MG63 (cell line): Measurements from ENCODE around the gene HOXA5. TPM values are rescaled to one million over a fixed set of nuclear protein-coding genes. Genes with fewer than 3 reads are reported as not detected.

Experiments
- DNase-seq: peaks from one replicate; pipeline ENCODE4 v3.0.0-alpha.2; 2020
- H3K27me3 ChIP-seq: fragments of 250-450 bp; sonication (Bioruptor Pico); 2 replicates; pipeline ENCODE4 v1.5.1; 2020; ENCODE audit warnings: mild to moderate bottlenecking, moderate library complexity
- H3K36me3 ChIP-seq: fragments of 250-450 bp; sonication (Bioruptor Pico); 2 replicates; pipeline ENCODE4 v1.5.1; 2020; ENCODE audit warnings: mild to moderate bottlenecking, moderate library complexity
- H3K4me3 ChIP-seq: fragments of 250-450 bp; sonication (Bioruptor Pico); 2 replicates; pipeline ENCODE4 v1.5.1; 2020; ENCODE audit warnings: mild to moderate bottlenecking, moderate library complexity
- H3K9me3 ChIP-seq: fragments of 250-450 bp; sonication (Bioruptor Pico); 2 replicates; pipeline ENCODE4 v1.5.1; 2020; ENCODE audit warnings: mild to moderate bottlenecking, moderate library complexity
- total RNA-seq: library from RNA; depleted of rRNA; stranded (reverse); fragments of >200 nt; shearing (Covaris generic); gene quantifications from 2 replicates; pipeline ENCODE4 v1.2.3, GENCODE V29; 2014; ENCODE audit warnings: low replicate concordance

Gene HOXA5
- total RNA-seq, 1 experiment from 2014 or later: 1.7 TPM

GRCh38 chr7:27104341-27105058 lies 39.0 kb downstream of the HOXA5 start:
- DNase-seq: no peak
- no peaks in the 10 kb centered on the region for H3K27me3 ChIP-seq
- no peak overlapping the region for H3K4me3 ChIP-seq
- peaks cover 12% of the 10 kb centered on the region for H3K36me3 ChIP-seq
- no peaks in the 10 kb centered on the region for H3K9me3 ChIP-seq

DNA sequence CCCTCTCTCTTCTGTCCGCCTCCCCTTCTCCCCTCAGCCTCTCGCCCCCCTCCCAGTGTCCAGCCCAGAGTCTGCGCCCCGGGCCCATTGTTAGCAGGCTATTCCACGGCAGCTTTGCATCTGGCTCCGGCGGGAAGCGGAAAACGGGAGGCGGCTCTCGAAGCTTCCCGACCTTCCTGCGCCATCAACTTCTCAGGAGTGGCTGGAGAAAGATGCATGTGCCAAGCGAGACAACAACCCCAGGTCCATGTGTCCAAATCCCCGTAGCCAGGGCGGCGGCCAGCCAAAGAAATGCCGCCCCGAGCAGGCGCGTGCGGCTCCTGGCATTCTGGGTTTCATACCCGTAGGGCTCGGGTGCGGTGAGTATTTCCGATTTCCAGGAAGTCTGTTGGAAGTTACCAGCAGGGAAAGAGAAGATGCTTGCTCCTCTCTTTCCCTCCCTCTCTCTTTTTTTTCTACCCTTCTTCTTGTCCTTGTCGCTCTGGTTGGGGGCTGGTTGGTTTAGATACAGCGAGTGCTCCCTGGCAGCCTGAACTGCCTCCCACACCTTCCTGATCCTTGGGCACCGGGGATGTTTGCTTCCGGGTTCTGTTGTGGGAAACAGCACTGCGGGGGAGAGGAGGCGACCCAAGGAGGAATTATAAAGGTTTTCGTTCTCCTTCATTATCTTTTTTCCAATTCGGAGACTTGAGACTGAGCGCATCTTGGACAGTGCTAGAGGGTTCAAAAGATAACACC lies 39.8 kb downstream of the HOXA5 start:
- Histone ChIP-seq H3K9me3 (no peaks in the 10 kb centered on the region), H3K36me3 (peaks cover 17% of the 10 kb centered on the region), H3K4me3 (no peak overlapping the region), H3K27me3 (no peaks in the 10 kb centered on the region)
- no peak for DNase-seq

GRCh38 chr7:27102581-27103442 lies 40.7 kb downstream of the HOXA5 start, which contains the start of gene HOXA2:
HOXA2 (minus strand) TSS chr7:27102683; CDS start chr7:27102500, 183 bp downstream.
- Histone ChIP-seq H3K4me3 (no peak within 1 kb of the TSS), H3K27me3 (no peaks in the 10 kb centered on the region), H3K36me3 (peaks cover 20% of the 10 kb centered on the region), H3K9me3 (no peaks in the 10 kb centered on the region)
- no peak for DNase-seq

DNA sequence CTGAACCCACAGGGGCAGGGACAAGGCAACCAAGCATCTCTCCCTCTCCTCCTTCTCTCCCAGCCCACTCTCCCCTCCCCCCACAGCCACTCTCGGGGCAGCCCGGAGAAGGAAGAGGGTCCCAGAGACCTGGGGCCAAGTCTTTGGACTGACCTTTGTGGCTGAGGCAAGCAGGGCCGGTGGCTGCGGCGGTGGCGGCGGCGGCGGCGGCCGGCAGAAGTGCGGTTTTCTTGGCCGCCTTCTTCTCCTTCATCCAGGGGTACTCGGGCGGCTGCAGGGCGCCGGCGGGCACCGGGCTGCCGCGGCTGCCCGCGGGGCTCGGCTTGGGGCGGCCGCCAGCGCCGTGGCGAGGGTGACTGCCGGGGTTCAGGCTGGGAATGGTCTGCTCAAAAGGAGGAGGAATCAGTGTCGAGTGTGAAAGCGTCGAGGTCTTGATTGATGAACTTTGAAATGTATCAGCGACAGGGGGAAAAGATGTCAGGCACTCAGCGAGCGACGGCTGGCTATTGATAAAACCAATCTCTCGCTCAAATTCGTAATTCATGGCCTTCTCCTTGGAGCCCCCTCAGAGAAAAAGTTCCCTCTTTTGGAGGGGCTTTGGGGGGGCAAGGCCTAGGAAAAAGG lies 41.4 kb downstream of the HOXA5 start:
- peaks cover 20% of the 10 kb centered on the region for H3K36me3 ChIP-seq
- no peak for DNase-seq
- no peaks in the 10 kb centered on the region for H3K9me3 ChIP-seq
- no peak overlapping the region for H3K4me3 ChIP-seq
- H3K27me3 ChIP-seq: no peaks in the 10 kb centered on the region

GRCh38 chr7:27101171-27101956 lies 42.1 kb downstream of the HOXA5 start:
- Histone ChIP-seq H3K9me3 (no peaks in the 10 kb centered on the region), H3K4me3 (no peak overlapping the region)
- DNase-seq: no peak

DNA sequence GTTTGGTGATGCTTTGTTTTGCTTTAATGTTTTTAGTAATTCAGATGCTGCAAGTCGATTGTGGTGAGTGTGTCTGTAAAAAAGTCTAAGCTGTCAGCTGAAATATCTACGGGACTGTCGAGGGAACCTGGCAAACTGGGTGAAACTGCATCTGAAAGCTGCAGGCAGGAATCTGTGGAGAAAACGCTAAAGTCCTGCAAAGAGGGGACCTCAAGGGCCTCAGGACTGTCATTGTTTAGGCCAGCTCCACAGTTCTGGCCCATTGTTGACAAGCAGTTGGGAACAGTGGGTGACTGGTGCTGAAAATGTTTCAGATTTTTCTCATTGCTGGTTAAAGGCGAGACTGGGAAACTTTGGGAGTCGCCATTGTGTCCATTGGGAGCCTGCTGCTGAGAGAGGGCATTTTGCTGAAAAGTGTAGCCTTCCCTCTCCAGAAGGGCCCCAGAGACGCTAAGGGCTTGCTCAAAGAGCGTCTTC lies 42.7 kb downstream of the HOXA5 start:
- Histone ChIP-seq H3K27me3 (no peaks in the 10 kb centered on the region), H3K9me3 (no peaks in the 10 kb centered on the region), H3K4me3 (no peak overlapping the region), H3K36me3 (peaks cover 20% of the 10 kb centered on the region)
- no peak for DNase-seq

More at GRCh38 chr7:27101171-27101956, 42.1 kb downstream of the HOXA5 start:
- no peaks in the 10 kb centered on the region for H3K27me3 ChIP-seq
- peaks cover 20% of the 10 kb centered on the region for H3K36me3 ChIP-seq

- no peaks in the 10 kb centered on the region for H3K9me3 ChIP-seq
- DNase-seq: no peak
- no peaks in the 10 kb centered on the region for H3K27me3 ChIP-seq
- H3K4me3 ChIP-seq: no peak overlapping the region
- peaks cover 20% of the 10 kb centered on the region for H3K36me3 ChIP-seq
Measured at GRCh38 chr7:27099453-27100370, 43.8 kb downstream of the HOXA5 start.

DNA sequence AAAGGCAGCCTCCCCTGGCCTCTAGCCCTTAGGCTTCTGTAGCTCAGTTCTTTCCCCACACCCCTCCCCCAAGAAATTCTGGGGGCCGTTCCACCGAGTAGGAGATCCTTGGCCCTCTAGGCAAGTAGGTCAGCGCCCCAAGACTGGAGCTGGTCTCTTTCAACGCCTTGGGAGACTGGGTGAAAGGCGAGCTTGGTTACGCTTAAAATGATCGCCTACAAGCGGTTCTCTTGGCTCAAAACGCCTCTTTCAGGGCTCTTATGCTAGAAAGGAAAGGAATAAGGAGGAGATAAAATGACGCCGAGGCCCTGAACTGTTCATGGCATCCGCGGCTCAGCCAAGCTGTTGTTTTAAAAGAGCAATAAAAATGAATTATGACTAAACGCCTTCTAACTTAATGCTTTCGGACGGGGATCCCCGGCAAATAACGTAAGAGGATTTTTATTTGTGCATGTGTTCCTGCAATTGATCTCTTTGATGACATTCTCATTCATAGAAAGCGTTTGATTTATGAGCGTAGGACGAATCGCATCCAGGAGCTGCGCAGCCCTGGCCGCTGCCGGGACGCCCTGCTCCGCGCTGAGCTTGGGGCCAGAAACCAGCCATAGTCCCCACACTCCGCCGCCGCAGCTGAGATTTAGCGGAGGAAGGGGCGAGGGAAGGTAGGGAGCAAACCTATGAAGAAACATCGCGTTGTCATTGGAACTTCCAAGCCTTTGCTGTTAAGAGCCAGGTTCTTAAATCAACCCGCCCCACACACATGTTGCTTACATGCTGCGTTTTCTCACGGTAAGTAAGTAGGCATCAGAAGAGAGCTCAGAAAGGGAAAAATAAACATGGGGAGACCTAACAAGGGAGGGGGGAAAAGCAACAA lies 44.7 kb downstream of the HOXA5 start:
- no peaks in the 10 kb centered on the region for H3K27me3 ChIP-seq
- peaks cover 20% of the 10 kb centered on the region for H3K36me3 ChIP-seq
- no peak for DNase-seq
- H3K9me3 ChIP-seq: no peaks in the 10 kb centered on the region
- no peak overlapping the region for H3K4me3 ChIP-seq

DNA sequence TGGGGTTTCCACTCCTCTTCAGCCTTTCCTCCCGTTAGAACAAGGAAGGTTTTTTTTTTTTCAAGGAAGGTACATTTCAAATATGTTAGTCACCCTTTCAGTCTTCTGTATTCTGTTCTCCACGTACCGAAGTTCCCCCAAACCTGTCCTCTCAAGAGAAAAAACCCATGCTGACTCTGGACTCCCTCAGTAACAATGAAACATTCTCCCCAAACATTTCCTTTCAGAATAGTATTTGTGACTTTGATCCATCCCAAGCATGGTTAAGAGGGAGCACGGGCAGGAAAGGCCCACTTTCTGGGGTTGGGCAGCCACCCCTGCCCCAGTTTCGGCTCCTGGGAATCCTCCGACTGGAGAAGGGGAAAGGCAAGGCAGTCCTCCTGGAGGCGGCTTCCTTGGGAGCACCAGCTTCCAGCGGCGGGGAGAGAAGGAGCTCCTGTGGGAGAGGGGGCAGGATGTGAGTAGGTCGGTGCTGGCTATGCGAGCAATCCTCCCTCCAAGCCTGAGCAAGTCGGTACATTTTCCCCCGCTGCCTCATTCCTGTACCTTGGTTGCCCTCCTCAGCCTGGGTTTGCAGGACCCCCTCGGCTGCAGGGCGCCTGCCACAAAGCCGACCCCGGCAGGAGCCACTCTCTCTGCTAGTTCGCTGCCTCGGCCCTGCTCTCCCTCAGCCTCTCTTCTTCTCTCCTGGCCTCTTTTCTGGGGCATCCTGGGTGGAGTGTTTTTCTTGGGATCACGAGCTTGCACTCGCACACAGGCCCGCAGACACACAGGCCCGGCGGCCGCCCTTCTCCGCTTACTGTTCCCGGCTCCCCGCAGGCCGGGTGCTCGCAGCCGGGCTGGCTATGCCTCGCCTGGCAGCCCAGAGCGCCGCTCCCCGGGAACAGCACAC lies 45.5 kb downstream of the HOXA5 start:
- DNase-seq: no peak
- Histone ChIP-seq H3K36me3 (peaks cover 20% of the 10 kb centered on the region), H3K9me3 (no peaks in the 10 kb centered on the region), H3K4me3 (peak overlapping the region; percentile 68), H3K27me3 (no peaks in the 10 kb centered on the region)

GRCh38 chr7:27096768-27097514 lies 46.5 kb downstream of the HOXA5 start:
- no peaks in the 10 kb centered on the region for H3K27me3 ChIP-seq
- H3K9me3 ChIP-seq: no peaks in the 10 kb centered on the region
- peak; percentile 63 for DNase-seq
- H3K4me3 ChIP-seq: peak overlapping the region; percentile 68
- peaks cover 20% of the 10 kb centered on the region for H3K36me3 ChIP-seq

DNA sequence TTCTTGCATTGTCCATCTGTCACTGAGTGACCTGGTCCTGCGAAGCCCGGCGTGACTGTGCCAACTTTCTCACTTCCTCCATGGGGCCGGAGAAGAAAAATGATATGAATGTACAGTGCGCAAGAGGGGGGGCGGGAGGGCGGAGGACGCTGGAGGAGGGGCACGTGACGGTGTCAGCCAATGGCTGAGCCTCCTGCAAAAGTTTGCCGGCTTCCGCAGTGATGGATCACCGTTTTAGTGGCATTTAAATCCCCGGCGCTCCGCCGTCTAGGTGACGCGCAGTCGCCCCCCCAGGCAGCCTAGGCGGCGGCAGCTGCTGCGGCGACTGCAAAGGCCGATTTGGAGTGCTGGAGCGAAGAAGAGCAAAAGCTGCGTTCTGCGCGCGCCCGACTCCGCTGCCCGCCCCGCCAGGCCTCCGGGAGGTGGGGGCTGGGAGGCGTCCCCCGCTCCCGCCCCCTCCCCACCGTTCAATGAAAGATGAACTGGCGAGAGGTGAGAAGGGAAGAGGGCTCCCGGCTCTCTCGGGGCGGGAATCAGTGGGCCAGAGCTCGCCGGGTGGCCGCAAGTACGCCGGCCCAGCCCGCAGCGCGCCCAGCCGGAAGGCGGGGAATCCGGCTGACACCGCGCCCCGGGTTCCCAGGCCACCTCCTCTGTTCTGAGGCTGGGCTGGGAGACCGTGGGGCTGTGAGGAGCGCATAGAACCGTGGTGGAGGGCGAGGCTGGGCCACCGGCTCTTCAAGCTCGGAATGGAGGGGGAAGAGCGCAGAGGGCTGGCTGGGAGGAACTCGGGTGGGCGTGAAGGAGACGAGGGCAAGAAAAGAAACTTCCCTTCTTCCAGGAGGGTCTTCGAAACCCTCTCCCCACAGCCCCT lies 47.3 kb downstream of the HOXA5 start, which contains the start of gene HOXA1:
Gene HOXA1 (minus strand): TSS at position 104 of the 871 bp plus-strand sequence. CDS start 88 bp downstream, at position 16.
- peak; percentile 86 for DNase-seq

More for the DNA sequence above, 47.3 kb downstream of the HOXA5 start, which contains the start of gene HOXA1:
- H3K9me3 ChIP-seq: no peaks in the 10 kb centered on the region
- no peaks in the 10 kb centered on the region for H3K27me3 ChIP-seq
- H3K36me3 ChIP-seq: peaks cover 17% of the 10 kb centered on the region
- H3K4me3 ChIP-seq: peak within 1 kb of the TSS; percentile 68
